ENCODE measurements around the gene NCAPD3. TPM values are rescaled to one million over a fixed set of nuclear protein-coding genes. Genes with fewer than 3 reads are reported as not detected.

NCAPD3 gene
- total RNA-seq, 3 donors from 2014 or later (not counting 1 experiment from before 2014, with no cell fraction given): 27.6 to 33.6 (median 31.2) TPM

GRCh38 chr11:134246100-134246499 lies 22.3 kb upstream of the NCAPD3 start:
- no peak overlapping the region for H3K4me3 Mint-ChIP-seq
- ATAC-seq (no peak), DNase-seq (no peak)
- peaks cover 32% of the 10 kb centered on the region for H3K36me3 Mint-ChIP-seq
- H3K27ac Mint-ChIP-seq: no peak overlapping the region
- H3K4me1 Mint-ChIP-seq: peaks cover 5 to 9% of the 10 kb centered on the region in 2 donors
- H3K4me1 ChIP-seq (ENCODE audit: control insufficient read depth, insufficient read depth, low read length): no peaks in the 10 kb centered on the region
- no peaks in the 10 kb centered on the region for H3K27me3 Mint-ChIP-seq (ENCODE audit: low read depth in 2 of 2)
- intact Hi-C loops (cut with micrococcal nuclease): no loop called here
- peaks cover 72% of the 10 kb centered on the region for H3K36me3 ChIP-seq (ENCODE audit: control insufficient read depth, insufficient read depth, low read length)
- 98% methylated on average over 11 of the region's 11 CpGs for WGBS (ENCODE audit: insufficient coverage)
- no peak overlapping the region for H3K4me3 ChIP-seq (ENCODE audit: low read length)
- H3K9me3 Mint-ChIP-seq: no peaks in the 10 kb centered on the region
- no peaks in the 10 kb centered on the region for H3K27me3 ChIP-seq (ENCODE audit: control insufficient read depth, insufficient read depth, low read length)
- no peak for TF ChIP-seq CTCF (IDR thresholded peaks at IDR 0.05)
- H3K9me3 ChIP-seq (ENCODE audit: control insufficient read depth, insufficient read depth, low read length): no peaks in the 10 kb centered on the region
- no peak overlapping the region for H3K27ac ChIP-seq (ENCODE audit: low read length)

- no peak for TF ChIP-seq CTCF (IDR thresholded peaks at IDR 0.05)
- Histone ChIP-seq H3K36me3 (ENCODE audit: control insufficient read depth, insufficient read depth, low read length) (peaks cover 71% of the 10 kb centered on the region), H3K9me3 (ENCODE audit: control insufficient read depth, insufficient read depth, low read length) (no peaks in the 10 kb centered on the region), H3K4me3 (ENCODE audit: low read length) (no peak overlapping the region), H3K27me3 (ENCODE audit: control insufficient read depth, insufficient read depth, low read length) (no peaks in the 10 kb centered on the region), H3K27ac (ENCODE audit: low read length) (no peak overlapping the region), H3K4me1 (ENCODE audit: control insufficient read depth, insufficient read depth, low read length) (no peaks in the 10 kb centered on the region)
- no peak for DNase-seq
- H3K27ac Mint-ChIP-seq: no peak overlapping the region
- no peaks in the 10 kb centered on the region for H3K27me3 Mint-ChIP-seq (ENCODE audit: low read depth in 2 of 2)
- peaks cover 32% of the 10 kb centered on the region for H3K36me3 Mint-ChIP-seq
- no peaks in the 10 kb centered on the region for H3K9me3 Mint-ChIP-seq
- no peak for ATAC-seq
- no peak overlapping the region for H3K4me3 Mint-ChIP-seq
- WGBS (ENCODE audit: insufficient coverage): 85% methylated on average over 14 of the region's 14 CpGs
- intact Hi-C loops (cut with micrococcal nuclease): no loop called here
- H3K4me1 Mint-ChIP-seq: peaks cover 5 to 9% of the 10 kb centered on the region in 2 donors
Observed at GRCh38 chr11:134245434-134245833, 21.7 kb upstream of the NCAPD3 start.

GRCh38 chr11:134244593-134244992 lies 20.8 kb upstream of the NCAPD3 start:
- Histone ChIP-seq H3K27me3 (ENCODE audit: control insufficient read depth, insufficient read depth, low read length) (no peaks in the 10 kb centered on the region), H3K27ac (ENCODE audit: low read length) (no peak overlapping the region), H3K4me3 (ENCODE audit: low read length) (no peak overlapping the region), H3K4me1 (ENCODE audit: control insufficient read depth, insufficient read depth, low read length) (no peaks in the 10 kb centered on the region), H3K36me3 (ENCODE audit: control insufficient read depth, insufficient read depth, low read length) (peaks cover 72% of the 10 kb centered on the region), H3K9me3 (ENCODE audit: control insufficient read depth, insufficient read depth, low read length) (no peaks in the 10 kb centered on the region)
- no peak overlapping the region for H3K4me3 Mint-ChIP-seq
- peaks cover 5 to 9% of the 10 kb centered on the region in 2 donors for H3K4me1 Mint-ChIP-seq
- H3K27ac Mint-ChIP-seq: no peak overlapping the region
- ATAC-seq (peak; percentile 47 to 77 (median 72)), DNase-seq (peak in 1 of 2 donors; percentile 60)
- no peaks in the 10 kb centered on the region for H3K27me3 Mint-ChIP-seq (ENCODE audit: low read depth in 2 of 2)
- TF ChIP-seq CTCF (IDR thresholded peaks at IDR 0.05): peak; percentile 63
- intact Hi-C loops (cut with micrococcal nuclease): loop anchor here (1.0 kb wide), 1 partner anchor 37 kb away; no protein-coding TSS in a partner anchor
- WGBS (ENCODE audit: insufficient coverage): 82% methylated on average over 7 of the region's 7 CpGs
- H3K9me3 Mint-ChIP-seq: no peaks in the 10 kb centered on the region
- peaks cover 32% of the 10 kb centered on the region for H3K36me3 Mint-ChIP-seq

- Histone ChIP-seq H3K36me3 (ENCODE audit: control insufficient read depth, insufficient read depth, low read length) (peaks cover 72% of the 10 kb centered on the region), H3K27ac (ENCODE audit: low read length) (no peak overlapping the region), H3K4me1 (ENCODE audit: control insufficient read depth, insufficient read depth, low read length) (no peaks in the 10 kb centered on the region), H3K4me3 (ENCODE audit: low read length) (no peak overlapping the region), H3K27me3 (ENCODE audit: control insufficient read depth, insufficient read depth, low read length) (no peaks in the 10 kb centered on the region), H3K9me3 (ENCODE audit: control insufficient read depth, insufficient read depth, low read length) (no peaks in the 10 kb centered on the region)
- Mint-ChIP-seq H3K27ac (no peak overlapping the region), H3K36me3 (peaks cover 32% of the 10 kb centered on the region), H3K9me3 (no peaks in the 10 kb centered on the region), H3K27me3 (ENCODE audit: low read depth in 2 of 2) (no peaks in the 10 kb centered on the region), H3K4me1 (peaks cover 5 to 9% of the 10 kb centered on the region in 2 donors), H3K4me3 (no peak overlapping the region)
- no peak for TF ChIP-seq CTCF (IDR thresholded peaks at IDR 0.05)
- DNase-seq (no peak), ATAC-seq (no peak)
- WGBS (ENCODE audit: insufficient coverage): 98% methylated on average over 4 of the region's 4 CpGs
- intact Hi-C loops (cut with micrococcal nuclease): loop anchor here (1.0 kb wide), 1 partner anchor 37 kb away; no protein-coding TSS in a partner anchor
Observed at GRCh38 chr11:134243913-134244312, 20.1 kb upstream of the NCAPD3 start.
